K562 (cell line): ENCODE measurements around the gene STK11. TPM values are rescaled to one million over a fixed set of nuclear protein-coding genes. Genes with fewer than 3 reads are reported as not detected.

Experiments
- ASH1L ChIP-seq: fragments of 450-650 bp; IDR thresholded peaks from 2 replicates; pipeline ENCODE4 v1.6.1; 2018; ENCODE audit warnings: borderline replicate concordance, mild to moderate bottlenecking, low read depth; ENCODE audit not compliant: partially characterized antibody
- BRD9 ChIP-seq: fragments of 450-650 bp; IDR thresholded peaks from 2 replicates; pipeline ENCODE4 v1.6.1; 2018; ENCODE audit warnings: low read depth; ENCODE audit not compliant: partially characterized antibody
- CBX2 ChIP-seq: fragments of 200-600 bp; sonication (generic); IDR thresholded peaks from one replicate; pipeline ENCODE4 v1.6.1; 2012; ENCODE audit warnings: mild to moderate bottlenecking, low read length, inconsistent platforms; ENCODE audit not compliant: insufficient read depth, poor library complexity, severe bottlenecking
- GTF2F1 ChIP-seq: IDR thresholded peaks from 2 replicates; pipeline ENCODE4 v1.6.1; 2011; ENCODE audit warnings: low read depth, low read length, improper control_type of control experiment
- ILK ChIP-seq: fragments of 450-650 bp; IDR thresholded peaks from 2 replicates; pipeline ENCODE4 v1.6.1; 2016; ENCODE audit warnings: missing genetic modification characterization, low read depth, mild to moderate bottlenecking, missing compliant biosample characterization, moderate library complexity, borderline replicate concordance
- IRF2 ChIP-seq: sonication (generic); formaldehyde crosslinking; IDR thresholded peaks from 2 replicates; pipeline ENCODE4 v1.8.1; 2022; ENCODE audit warnings: mild to moderate bottlenecking, missing genetic modification reagents
- KLF10 ChIP-seq: fragments of 250-450 bp; sonication (Bioruptor Pico); IDR thresholded peaks from 2 replicates; pipeline ENCODE4 v1.6.1; 2021; ENCODE audit warnings: matching md5 sums
- MEIS2 ChIP-seq: fragments of 450-650 bp; IDR thresholded peaks from 2 replicates; pipeline ENCODE4 v1.6.1; 2014; ENCODE audit warnings: mild to moderate bottlenecking; ENCODE audit not compliant: partially characterized antibody
- NFATC3 ChIP-seq: fragments of 450-650 bp; IDR thresholded peaks from 2 replicates; pipeline ENCODE4 v1.6.1; 2017; ENCODE audit warnings: mild to moderate bottlenecking
- NONO ChIP-seq, 2 experiments: fragments of 200-400 bp in 1 of 2; fragments of 450-650 bp in 1 of 2; formaldehyde crosslinking in 1 of 2; IDR thresholded peaks; 2 replicates each; pipeline ENCODE4 v1.6.1; 2017; ENCODE audit warnings: low read depth in 2 of 2, mild to moderate bottlenecking in 2 of 2, moderate library complexity in 2 of 2, low read length in 1 of 2
- RBM25 ChIP-seq: fragments of 200-400 bp; formaldehyde crosslinking; IDR thresholded peaks from 2 replicates; pipeline ENCODE4 v1.6.1; 2018; ENCODE audit warnings: low read length, low read depth, moderate library complexity; ENCODE audit not compliant: severe bottlenecking
- SAFB2 ChIP-seq: fragments of 200-400 bp; formaldehyde crosslinking; IDR thresholded peaks from 2 replicates; pipeline ENCODE4 v1.6.1; 2018; ENCODE audit warnings: borderline replicate concordance, low read length, low read depth, moderate library complexity; ENCODE audit not compliant: severe bottlenecking
- SMARCA4 ChIP-seq: fragments of 450-650 bp; IDR thresholded peaks from 2 replicates; pipeline ENCODE4 v1.6.1; 2016
- SPI1 ChIP-seq: IDR thresholded peaks from 2 replicates; pipeline ENCODE4 v1.6.1; 2011; ENCODE audit warnings: low read depth, low read length, control low read depth, borderline replicate concordance
- TRIM28 ChIP-seq: fragments of 450-650 bp; IDR thresholded peaks from 2 replicates; pipeline ENCODE4 v1.6.1; 2017
- U2AF1 ChIP-seq: fragments of 200-400 bp; formaldehyde crosslinking; optimal IDR thresholded peaks from 2 replicates; pipeline ENCODE3; 2017; ENCODE audit warnings: mild to moderate bottlenecking, low read depth, low read length, moderate library complexity
- XRCC3 ChIP-seq: fragments of 450-650 bp; IDR thresholded peaks from 2 replicates; pipeline ENCODE4 v1.6.1; 2017; ENCODE audit warnings: mild to moderate bottlenecking, moderate library complexity
- ZFPM2 ChIP-seq: fragments of 250-450 bp; sonication (Bioruptor Pico); IDR thresholded peaks from 2 replicates; pipeline ENCODE4 v1.5.1; 2022; ENCODE audit warnings: mild to moderate bottlenecking
- ZNF77 ChIP-seq: fragments of 250-450 bp; sonication (Bioruptor Pico); IDR thresholded peaks from 2 replicates; pipeline ENCODE4 v1.5.0; 2020
- polyA plus RNA-seq, 8 experiments: library from polyadenylated mRNA; depleted of rRNA in 4 of 8; stranded (reverse) in 5 of 8; unstranded in 3 of 8; fragments of >200 nt; fragmentation: Nextera tagmentation in 2 of 8; fragmentation: Illumina TruSeq in 1 of 8; extraction: Ambion mirVana in 2 of 8; extraction: Trizol in 1 of 8; gene quantifications; 2 replicates each; pipeline versions ENCODE4 v1.2.1 to v1.2.3, GENCODE V29; 2011 to 2014; ENCODE audit warnings: inconsistent platforms in 1 of 8, missing spikeins in 1 of 8
- total RNA-seq, 7 experiments: library from RNA; depleted of rRNA in 6 of 7; stranded (reverse); fragments of >200 nt in 6 of 7; fragmentation: Illumina TruSeq in 2 of 7; extraction: Trizol in 2 of 7; gene quantifications; 2 replicates each; pipeline versions ENCODE4 v1.2.1 to v1.2.3, GENCODE V29; 2011 to 2021; ENCODE audit warnings: low replicate concordance in 1 of 7
- TF ChIP-seq, protein P1 (sequence below): fragments of 450-650 bp; formaldehyde crosslinking; IDR thresholded peaks from 2 replicates; pipeline ENCODE4 v1.4.0; 2022; ENCODE audit warnings: mild to moderate bottlenecking, moderate library complexity
- TF ChIP-seq, protein P2 (sequence below): fragments of 450-650 bp; IDR thresholded peaks from 2 replicates; pipeline ENCODE4 v1.6.1; 2017; ENCODE audit warnings: antibody characterized with exemption, mild to moderate bottlenecking
- TF ChIP-seq, protein P3 (sequence below): sonication (generic); formaldehyde crosslinking; IDR thresholded peaks from 2 replicates; pipeline ENCODE4 v1.8.0; 2022; ENCODE audit warnings: missing genetic modification reagents, mild to moderate bottlenecking, borderline replicate concordance

The STK11 gene
- total and polyA plus RNA-seq, 9 of the 15 experiments (the other 6 are each of a cell fraction or from before 2014, with no cell fraction given) = 0.15 to 96.5 (median 31.7) TPM

DNA sequence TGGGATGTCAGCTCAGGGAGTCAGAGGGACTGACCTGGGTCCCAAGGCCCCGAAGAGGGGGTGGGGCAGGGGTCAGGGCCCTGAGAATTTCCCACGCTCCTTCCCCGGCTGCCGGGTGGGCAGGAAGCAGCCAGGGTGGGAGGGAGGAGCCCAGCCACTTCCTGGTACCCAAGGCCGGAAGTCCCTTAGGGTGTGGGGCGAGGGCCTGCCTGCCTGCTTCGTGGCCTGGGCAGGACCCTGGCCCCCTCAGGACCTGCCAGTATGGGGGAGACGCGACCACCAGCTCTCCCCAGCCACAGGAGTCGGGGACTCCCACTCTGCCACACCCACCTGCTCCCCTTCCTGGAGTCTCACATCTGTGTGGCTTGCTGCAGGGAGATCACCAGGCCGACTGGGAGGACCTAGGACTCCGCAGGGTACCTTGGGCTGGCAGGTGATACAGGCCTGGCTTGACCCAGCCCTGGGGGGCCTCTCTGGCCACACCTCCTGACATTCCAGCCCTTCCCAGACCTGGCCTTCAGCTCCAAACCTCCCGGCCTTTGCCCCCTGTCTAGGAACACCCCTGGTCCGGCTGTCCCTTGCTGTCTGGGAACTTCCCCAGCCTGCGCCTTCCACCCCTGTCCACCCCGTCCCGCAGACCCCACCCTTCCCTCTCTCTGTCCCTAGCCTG lies 53.8 kb downstream of the STK11 start (continued):
- TF ChIP-seq ILK (tag) (no peak), U2AF1 (no peak), KLF10 (CRISPR knock-in tag) (no peak), NONO (IDR thresholded peaks at IDR 0.05; ENCODE audit: low read depth in 2 of 2, low read length in 1 of 2) (0 out of 4 replicates have a peak, but pooled peaks of 1 of the 2 experiments have one; percentile 54), SAFB2 (no peak), MEIS2 (no peak), ZNF77 (CRISPR knock-in tag) (no peak), NFATC3 (no peak), ZFPM2 (CRISPR knock-in tag) (0 out of 2 replicates have a peak, but pooled peaks have one; percentile 67), IRF2 (no peak), ASH1L (peak; percentile 22), TRIM28 (no peak), CBX2 (no peak), BRD9 (no peak), SMARCA4 (no peak), GTF2F1 (no peak), RBM25 (no peak), XRCC3 (no peak), SPI1 (peak; percentile 61; the same call in 1 of the 2 replicates)
- TF ChIP-seq, protein P1, sequence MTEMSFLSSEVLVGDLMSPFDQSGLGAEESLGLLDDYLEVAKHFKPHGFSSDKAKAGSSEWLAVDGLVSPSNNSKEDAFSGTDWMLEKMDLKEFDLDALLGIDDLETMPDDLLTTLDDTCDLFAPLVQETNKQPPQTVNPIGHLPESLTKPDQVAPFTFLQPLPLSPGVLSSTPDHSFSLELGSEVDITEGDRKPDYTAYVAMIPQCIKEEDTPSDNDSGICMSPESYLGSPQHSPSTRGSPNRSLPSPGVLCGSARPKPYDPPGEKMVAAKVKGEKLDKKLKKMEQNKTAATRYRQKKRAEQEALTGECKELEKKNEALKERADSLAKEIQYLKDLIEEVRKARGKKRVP (CRISPR knock-in tag) = peak; percentile 25; the same call in 1 of the 2 replicates
- TF ChIP-seq, protein P2, sequence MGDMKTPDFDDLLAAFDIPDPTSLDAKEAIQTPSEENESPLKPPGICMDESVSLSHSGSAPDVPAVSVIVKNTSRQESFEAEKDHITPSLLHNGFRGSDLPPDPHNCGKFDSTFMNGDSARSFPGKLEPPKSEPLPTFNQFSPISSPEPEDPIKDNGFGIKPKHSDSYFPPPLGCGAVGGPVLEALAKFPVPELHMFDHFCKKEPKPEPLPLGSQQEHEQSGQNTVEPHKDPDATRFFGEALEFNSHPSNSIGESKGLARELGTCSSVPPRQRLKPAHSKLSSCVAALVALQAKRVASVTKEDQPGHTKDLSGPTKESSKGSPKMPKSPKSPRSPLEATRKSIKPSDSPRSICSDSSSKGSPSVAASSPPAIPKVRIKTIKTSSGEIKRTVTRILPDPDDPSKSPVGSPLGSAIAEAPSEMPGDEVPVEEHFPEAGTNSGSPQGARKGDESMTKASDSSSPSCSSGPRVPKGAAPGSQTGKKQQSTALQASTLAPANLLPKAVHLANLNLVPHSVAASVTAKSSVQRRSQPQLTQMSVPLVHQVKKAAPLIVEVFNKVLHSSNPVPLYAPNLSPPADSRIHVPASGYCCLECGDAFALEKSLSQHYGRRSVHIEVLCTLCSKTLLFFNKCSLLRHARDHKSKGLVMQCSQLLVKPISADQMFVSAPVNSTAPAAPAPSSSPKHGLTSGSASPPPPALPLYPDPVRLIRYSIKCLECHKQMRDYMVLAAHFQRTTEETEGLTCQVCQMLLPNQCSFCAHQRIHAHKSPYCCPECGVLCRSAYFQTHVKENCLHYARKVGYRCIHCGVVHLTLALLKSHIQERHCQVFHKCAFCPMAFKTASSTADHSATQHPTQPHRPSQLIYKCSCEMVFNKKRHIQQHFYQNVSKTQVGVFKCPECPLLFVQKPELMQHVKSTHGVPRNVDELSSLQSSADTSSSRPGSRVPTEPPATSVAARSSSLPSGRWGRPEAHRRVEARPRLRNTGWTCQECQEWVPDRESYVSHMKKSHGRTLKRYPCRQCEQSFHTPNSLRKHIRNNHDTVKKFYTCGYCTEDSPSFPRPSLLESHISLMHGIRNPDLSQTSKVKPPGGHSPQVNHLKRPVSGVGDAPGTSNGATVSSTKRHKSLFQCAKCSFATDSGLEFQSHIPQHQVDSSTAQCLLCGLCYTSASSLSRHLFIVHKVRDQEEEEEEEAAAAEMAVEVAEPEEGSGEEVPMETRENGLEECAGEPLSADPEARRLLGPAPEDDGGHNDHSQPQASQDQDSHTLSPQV = peak; percentile 74
- TF ChIP-seq, protein P3, sequence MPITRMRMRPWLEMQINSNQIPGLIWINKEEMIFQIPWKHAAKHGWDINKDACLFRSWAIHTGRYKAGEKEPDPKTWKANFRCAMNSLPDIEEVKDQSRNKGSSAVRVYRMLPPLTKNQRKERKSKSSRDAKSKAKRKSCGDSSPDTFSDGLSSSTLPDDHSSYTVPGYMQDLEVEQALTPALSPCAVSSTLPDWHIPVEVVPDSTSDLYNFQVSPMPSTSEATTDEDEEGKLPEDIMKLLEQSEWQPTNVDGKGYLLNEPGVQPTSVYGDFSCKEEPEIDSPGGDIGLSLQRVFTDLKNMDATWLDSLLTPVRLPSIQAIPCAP (CRISPR knock-in tag) = no peak
